A549 (cell line): Measurements from ENCODE around the gene C11orf71.

Source experiments
- EHF ChIP-seq: fragments of 250-450 bp; sonication (Bioruptor Pico); IDR thresholded peaks from 2 replicates; pipeline ENCODE4 v1.5.0; 2020; ENCODE audit warnings: mild to moderate bottlenecking
- KDM5A ChIP-seq: fragments of 200-600 bp; sonication (generic); IDR thresholded peaks from 2 replicates; pipeline ENCODE4 v1.6.1; 2016; ENCODE audit warnings: antibody characterized with exemption, mild to moderate bottlenecking
- RAD21 ChIP-seq, 2 experiments: fragments of >200 bp in 1 of 2; sonication (Bioruptor Twin) in 1 of 2; formaldehyde crosslinking in 1 of 2; IDR thresholded peaks in 1 of 2; conservative IDR thresholded peaks in 1 of 2; 2 replicates in 1 of 2; 3 replicates in 1 of 2; pipeline ENCODE4 v1.6.1; 2012 to 2018; ENCODE audit warnings: inconsistent platforms in 1 of 2

DNA sequence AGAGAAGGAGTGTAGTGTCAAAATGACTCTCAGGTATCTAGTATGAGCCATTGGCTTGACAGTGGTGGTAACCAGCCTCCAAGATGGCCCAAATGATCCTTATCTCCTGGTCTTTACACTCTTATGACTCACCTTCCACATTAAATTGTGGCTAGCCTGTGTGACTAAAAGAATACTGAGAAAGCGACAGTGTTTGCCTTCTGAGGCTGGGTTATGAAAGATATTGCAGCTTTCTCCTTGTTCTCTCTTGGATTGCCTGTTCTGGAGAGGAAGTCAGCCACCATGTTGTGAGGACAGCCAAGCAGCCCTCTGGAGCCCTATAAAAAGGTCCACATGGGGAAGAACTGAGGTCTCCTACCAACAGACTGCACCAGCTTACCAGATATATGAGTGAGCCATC, 15.8 kb downstream of the C11orf71 start:
- no peak for TF ChIP-seq KDM5A
- no peak for TF ChIP-seq EHF (CRISPR knock-in tag)
- TF ChIP-seq RAD21 (conservative IDR thresholded peaks at IDR 0.05 in 1 of 2, IDR thresholded peaks at IDR 0.05 in 1 of 2), result no peak
